HepG2 (cell line): Measurements from ENCODE around the gene CMIP. TPM values are rescaled to one million over a fixed set of nuclear protein-coding genes. Genes with fewer than 3 reads are reported as not detected.

Experiments used
- CEBPB ChIP-seq: IDR thresholded peaks from 2 replicates; pipeline ENCODE4 v1.6.1; 2011; ENCODE audit warnings: low read depth, low read length, improper control_type of control experiment, borderline replicate concordance
- CEBPG ChIP-seq: IDR thresholded peaks from 2 replicates; pipeline ENCODE4 v1.6.1; 2016
- CENPX ChIP-seq: sonication (generic); formaldehyde crosslinking; IDR thresholded peaks from 2 replicates; pipeline ENCODE4 v1.9.0; 2021; ENCODE audit warnings: mild to moderate bottlenecking, missing genetic modification reagents, moderate library complexity
- DNMT3B ChIP-seq: conservative IDR thresholded peaks from 2 replicates; pipeline ENCODE4 v1.6.1; 2016; ENCODE audit warnings: missing biosample characterization, control low read depth
- GATAD2A ChIP-seq: IDR thresholded peaks from 2 replicates; pipeline ENCODE4 v1.6.1; 2016
- GPBP1L1 ChIP-seq: sonication (generic); formaldehyde crosslinking; IDR thresholded peaks from 2 replicates; pipeline ENCODE4 v1.5.0; 2020; ENCODE audit warnings: mild to moderate bottlenecking, missing genetic modification reagents
- KLF12 ChIP-seq: sonication (generic); formaldehyde crosslinking; IDR thresholded peaks from 2 replicates; pipeline ENCODE4 v1.4.0; 2020; ENCODE audit warnings: missing genetic modification reagents, borderline replicate concordance
- MED1 ChIP-seq: sonication (generic); formaldehyde crosslinking; IDR thresholded peaks from 2 replicates; pipeline ENCODE4 v1.4.0; 2020; ENCODE audit warnings: missing genetic modification reagents
- NFYC ChIP-seq: IDR thresholded peaks from 2 replicates; pipeline ENCODE4 v1.6.1; 2016; ENCODE audit warnings: missing genetic modification reagents, missing compliant biosample characterization
- NR2F1 ChIP-seq, 2 experiments: fragments of 450-650 bp in 1 of 2; formaldehyde crosslinking in 1 of 2; IDR thresholded peaks; 2 replicates each; pipeline versions ENCODE4 v1.5.0 to v1.6.1; 2016 to 2020; ENCODE audit warnings: mild to moderate bottlenecking in 1 of 2, missing compliant biosample characterization in 1 of 2, missing genetic modification reagents in 1 of 2, moderate library complexity in 1 of 2
- PATZ1 ChIP-seq: sonication (generic); formaldehyde crosslinking; IDR thresholded peaks from 2 replicates; pipeline ENCODE4 v1.4.0; 2020; ENCODE audit warnings: missing genetic modification reagents
- ZBTB44 ChIP-seq: sonication (generic); formaldehyde crosslinking; IDR thresholded peaks from 2 replicates; pipeline ENCODE4 v1.4.0; 2020; ENCODE audit warnings: missing genetic modification reagents
- ZNF382 ChIP-seq: sonication (generic); formaldehyde crosslinking; IDR thresholded peaks from 2 replicates; pipeline ENCODE4 v1.5.0; 2020; ENCODE audit warnings: missing genetic modification reagents, mild to moderate bottlenecking, borderline replicate concordance
- ZNF607 ChIP-seq: sonication (generic); formaldehyde crosslinking; IDR thresholded peaks from 2 replicates; pipeline ENCODE4 v1.5.1; 2020; ENCODE audit warnings: missing genetic modification reagents, mild to moderate bottlenecking, borderline replicate concordance
- ZNF75D ChIP-seq: sonication (generic); formaldehyde crosslinking; IDR thresholded peaks from 2 replicates; pipeline ENCODE4 v1.8.1; 2023; ENCODE audit warnings: missing genetic modification reagents, mild to moderate bottlenecking, borderline replicate concordance
- polyA plus RNA-seq, 8 experiments: library from polyadenylated mRNA; depleted of rRNA in 3 of 8; stranded (reverse) in 7 of 8; unstranded in 1 of 8; fragments of >200 nt; fragmentation: Illumina TruSeq in 4 of 8; extraction: Trizol in 4 of 8; gene quantifications; 2 replicates each; pipeline versions ENCODE4 v1.2.1 to v1.2.3, GENCODE V29; 2011 to 2016; ENCODE audit warnings: low read depth in 4 of 8, missing spikeins in 1 of 8, mixed read lengths in 1 of 8; ENCODE audit not compliant: insufficient read depth in 1 of 8
- total RNA-seq, 5 experiments: library from RNA; depleted of rRNA; stranded (reverse); fragments of >200 nt; fragmentation: Illumina TruSeq; extraction: Trizol; gene quantifications; 2 replicates each; pipeline ENCODE4 v1.2.3, GENCODE V29; 2016; ENCODE audit warnings: low read depth in 1 of 5
- TF ChIP-seq, protein P1 (sequence below): sonication (generic); formaldehyde crosslinking; conservative IDR thresholded peaks from 2 replicates; pipeline ENCODE4 v1.4.0; 2020; ENCODE audit warnings: mild to moderate bottlenecking, missing genetic modification reagents, moderate library complexity
- TF ChIP-seq, protein P2 (sequence below): sonication (generic); formaldehyde crosslinking; IDR thresholded peaks from 2 replicates; pipeline ENCODE4 v1.4.0; 2020; ENCODE audit warnings: missing genetic modification reagents
- TF ChIP-seq, protein P3 (sequence below): IDR thresholded peaks from 2 replicates; pipeline ENCODE4 v1.6.1; 2016; ENCODE audit warnings: mild to moderate bottlenecking, missing biosample characterization, missing genetic modification reagents

CMIP gene
- total and polyA plus RNA-seq, 2 of the 13 experiments (the other 11 are each of a cell fraction or from before 2014, with no cell fraction given), result 10.9 to 18.1 TPM

DNA sequence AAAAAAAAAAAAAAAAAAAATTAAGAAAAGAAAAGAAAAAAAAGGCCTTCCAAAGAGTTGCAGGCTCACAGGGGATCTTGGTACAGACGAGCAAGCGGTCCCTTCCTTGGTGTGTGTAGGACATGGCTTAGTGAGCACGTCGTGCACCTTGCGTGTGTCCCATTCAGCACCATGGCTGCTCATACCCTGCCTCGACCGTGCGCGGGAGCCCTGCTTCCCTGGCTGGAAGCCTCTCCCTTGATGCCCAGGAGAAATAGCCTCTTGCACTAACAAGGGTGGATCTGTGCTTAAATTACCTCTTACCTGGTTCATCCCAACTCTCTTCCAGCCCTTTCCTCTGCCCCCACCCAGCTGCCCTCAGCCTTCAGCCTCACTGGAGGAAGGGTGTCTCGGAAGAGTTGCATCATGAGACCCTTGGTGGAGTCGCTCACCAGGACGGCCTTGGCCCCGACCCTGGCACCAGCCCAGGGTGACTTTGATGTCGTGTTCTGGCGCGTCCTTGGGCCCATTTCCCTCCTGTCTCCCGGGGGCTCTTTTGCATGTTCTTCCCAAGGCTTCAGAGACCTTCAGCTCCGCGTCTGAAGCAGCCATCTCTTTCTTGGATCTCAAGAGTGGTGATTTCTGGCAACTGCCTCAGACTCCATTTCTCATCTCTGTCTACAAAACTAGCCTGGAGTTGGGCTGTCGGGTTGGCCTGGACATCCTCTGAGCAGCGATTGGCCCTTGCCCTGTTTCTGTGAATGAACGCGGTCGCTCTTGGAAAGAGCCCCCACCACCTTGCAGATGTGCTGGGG, 127.2 kb downstream of the CMIP start (continued):
- TF ChIP-seq, protein P1, sequence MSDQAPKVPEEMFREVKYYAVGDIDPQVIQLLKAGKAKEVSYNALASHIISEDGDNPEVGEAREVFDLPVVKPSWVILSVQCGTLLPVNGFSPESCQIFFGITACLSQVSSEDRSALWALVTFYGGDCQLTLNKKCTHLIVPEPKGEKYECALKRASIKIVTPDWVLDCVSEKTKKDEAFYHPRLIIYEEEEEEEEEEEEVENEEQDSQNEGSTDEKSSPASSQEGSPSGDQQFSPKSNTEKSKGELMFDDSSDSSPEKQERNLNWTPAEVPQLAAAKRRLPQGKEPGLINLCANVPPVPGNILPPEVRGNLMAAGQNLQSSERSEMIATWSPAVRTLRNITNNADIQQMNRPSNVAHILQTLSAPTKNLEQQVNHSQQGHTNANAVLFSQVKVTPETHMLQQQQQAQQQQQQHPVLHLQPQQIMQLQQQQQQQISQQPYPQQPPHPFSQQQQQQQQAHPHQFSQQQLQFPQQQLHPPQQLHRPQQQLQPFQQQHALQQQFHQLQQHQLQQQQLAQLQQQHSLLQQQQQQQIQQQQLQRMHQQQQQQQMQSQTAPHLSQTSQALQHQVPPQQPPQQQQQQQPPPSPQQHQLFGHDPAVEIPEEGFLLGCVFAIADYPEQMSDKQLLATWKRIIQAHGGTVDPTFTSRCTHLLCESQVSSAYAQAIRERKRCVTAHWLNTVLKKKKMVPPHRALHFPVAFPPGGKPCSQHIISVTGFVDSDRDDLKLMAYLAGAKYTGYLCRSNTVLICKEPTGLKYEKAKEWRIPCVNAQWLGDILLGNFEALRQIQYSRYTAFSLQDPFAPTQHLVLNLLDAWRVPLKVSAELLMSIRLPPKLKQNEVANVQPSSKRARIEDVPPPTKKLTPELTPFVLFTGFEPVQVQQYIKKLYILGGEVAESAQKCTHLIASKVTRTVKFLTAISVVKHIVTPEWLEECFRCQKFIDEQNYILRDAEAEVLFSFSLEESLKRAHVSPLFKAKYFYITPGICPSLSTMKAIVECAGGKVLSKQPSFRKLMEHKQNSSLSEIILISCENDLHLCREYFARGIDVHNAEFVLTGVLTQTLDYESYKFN (CRISPR knock-in tag), result no peak
- TF ChIP-seq PATZ1 (CRISPR knock-in tag) (0 out of 2 replicates have a peak, but pooled peaks have one; percentile 9), DNMT3B (no peak), CEBPG (CRISPR knock-in tag) (peak; percentile 32), GATAD2A (CRISPR knock-in tag) (peak; percentile 55), MED1 (CRISPR knock-in tag) (peak; percentile 21; the same call in 1 of the 2 replicates), NR2F1 (CRISPR knock-in tag; IDR thresholded peaks at IDR 0.05) (peak in 1 of 2 experiments; percentile 51; a peak in 1 of 4 replicates), KLF12 (no peak), ZBTB44 (CRISPR knock-in tag) (no peak), ZNF382 (no peak), GPBP1L1 (CRISPR knock-in tag) (no peak), ZNF75D (no peak), NFYC (CRISPR knock-in tag) (no peak), CENPX (CRISPR knock-in tag) (no peak), CEBPB (peak; percentile 22; the same call in 1 of the 2 replicates), ZNF607 (no peak)
- TF ChIP-seq, protein P2, sequence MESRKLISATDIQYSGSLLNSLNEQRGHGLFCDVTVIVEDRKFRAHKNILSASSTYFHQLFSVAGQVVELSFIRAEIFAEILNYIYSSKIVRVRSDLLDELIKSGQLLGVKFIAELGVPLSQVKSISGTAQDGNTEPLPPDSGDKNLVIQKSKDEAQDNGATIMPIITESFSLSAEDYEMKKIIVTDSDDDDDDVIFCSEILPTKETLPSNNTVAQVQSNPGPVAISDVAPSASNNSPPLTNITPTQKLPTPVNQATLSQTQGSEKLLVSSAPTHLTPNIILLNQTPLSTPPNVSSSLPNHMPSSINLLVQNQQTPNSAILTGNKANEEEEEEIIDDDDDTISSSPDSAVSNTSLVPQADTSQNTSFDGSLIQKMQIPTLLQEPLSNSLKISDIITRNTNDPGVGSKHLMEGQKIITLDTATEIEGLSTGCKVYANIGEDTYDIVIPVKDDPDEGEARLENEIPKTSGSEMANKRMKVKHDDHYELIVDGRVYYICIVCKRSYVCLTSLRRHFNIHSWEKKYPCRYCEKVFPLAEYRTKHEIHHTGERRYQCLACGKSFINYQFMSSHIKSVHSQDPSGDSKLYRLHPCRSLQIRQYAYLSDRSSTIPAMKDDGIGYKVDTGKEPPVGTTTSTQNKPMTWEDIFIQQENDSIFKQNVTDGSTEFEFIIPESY (CRISPR knock-in tag), result peak; percentile 62
- TF ChIP-seq, protein P3, sequence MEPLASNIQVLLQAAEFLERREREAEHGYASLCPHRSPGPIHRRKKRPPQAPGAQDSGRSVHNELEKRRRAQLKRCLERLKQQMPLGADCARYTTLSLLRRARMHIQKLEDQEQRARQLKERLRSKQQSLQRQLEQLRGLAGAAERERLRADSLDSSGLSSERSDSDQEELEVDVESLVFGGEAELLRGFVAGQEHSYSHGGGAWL, result no peak
